PC-9 (cell line): ENCODE measurements around the gene NADK2. TPM values are rescaled to one million over a fixed set of nuclear protein-coding genes. Genes with fewer than 3 reads are reported as not detected.

Experiments
- BruUV-seq: library from RNA; stranded (reverse); fragments of 400-500 nt; replicated peaks from 2 replicates; lab custom pipeline; 2021; lab: Mats Ljungman, UMichigan
- CTCF ChIA-PET: fragments of 300-600 bp; sonication (Branson Sonifier 250); formaldehyde crosslinking; loops from one replicate; lab custom pipeline; 2022; ENCODE audit warnings: antibody characterized with exemption; lab: Charles Lee
- POLR2A ChIA-PET: fragments of 300-600 bp; sonication (Branson Sonifier 250); formaldehyde crosslinking; loops from one replicate; lab custom pipeline; 2022; ENCODE audit warnings: antibody characterized with exemption; ENCODE audit not compliant: unreplicated experiment; lab: Charles Lee
- DNase-seq, 2 experiments: peaks; one replicate each; pipeline versions ENCODE4 v3.0.0 to v3.0.0-alpha.2; 2015 to 2022; ENCODE audit warnings: mixed read lengths in 1 of 2
- H2AFZ ChIP-seq: fragments of 200-600 bp; sonication (generic); 2 replicates; pipeline ENCODE4 v1.8.1; 2017; ENCODE audit warnings: antibody characterized with exemption
- H3F3A ChIP-seq: fragments of 200-600 bp; sonication (generic); 2 replicates; pipeline ENCODE4 v1.8.1; 2017; ENCODE audit warnings: antibody characterized with exemption, mild to moderate bottlenecking, low read depth; ENCODE audit not compliant: insufficient read depth
- H3K27ac ChIP-seq: fragments of 200-600 bp; sonication (generic); 2 replicates; pipeline ENCODE4 v1.6.1; 2016; ENCODE audit warnings: mixed run types
- H3K27me3 ChIP-seq: fragments of 200-600 bp; sonication (generic); 2 replicates; pipeline ENCODE4 v1.6.1; 2016; ENCODE audit warnings: low read depth, mixed run types; ENCODE audit not compliant: insufficient read depth
- H3K36me3 ChIP-seq: fragments of 200-600 bp; sonication (generic); 2 replicates; pipeline ENCODE4 v1.6.1; 2016; ENCODE audit warnings: low read depth, mixed run types
- H3K4me1 ChIP-seq: fragments of 200-600 bp; sonication (generic); replicated peaks from 2 replicates; pipeline ENCODE4 v1.6.1; 2016; ENCODE audit warnings: mixed run types; ENCODE audit not compliant: insufficient read depth
- H3K4me2 ChIP-seq: fragments of 200-600 bp; sonication (generic); 2 replicates; pipeline ENCODE4 v1.6.1; 2017; ENCODE audit warnings: mixed run types
- H3K4me3 ChIP-seq: fragments of 200-600 bp; sonication (generic); 2 replicates; pipeline ENCODE4 v1.6.1; 2016; ENCODE audit warnings: mixed run types
- H3K79me2 ChIP-seq: fragments of 200-600 bp; sonication (generic); 2 replicates; pipeline ENCODE4 v1.6.1; 2017; ENCODE audit warnings: low read depth, mixed run types
- H3K9me2 ChIP-seq: fragments of 200-600 bp; sonication (generic); 2 replicates; pipeline ENCODE4 v1.8.1; 2017; ENCODE audit warnings: mild to moderate bottlenecking; ENCODE audit not compliant: insufficient read depth
- H3K9me3 ChIP-seq: fragments of 200-600 bp; sonication (generic); 2 replicates; pipeline ENCODE4 v1.8.1; 2016; ENCODE audit warnings: low read depth; ENCODE audit not compliant: insufficient read depth
- H4K20me1 ChIP-seq: fragments of 200-600 bp; sonication (generic); 2 replicates; pipeline ENCODE4 v1.8.1; 2017; ENCODE audit not compliant: insufficient read depth
- EZH2 ChIP-seq: fragments of 200-600 bp; sonication (generic); IDR thresholded peaks from 2 replicates; pipeline ENCODE4 v1.8.0; 2017; ENCODE audit warnings: antibody characterized with exemption, low read depth
- intact Hi-C: fragments of 100-400 bp; cut with micrococcal nuclease; formaldehyde crosslinking; loops from one replicate; pipeline ENCODE4 v1.10.0; 2022; ENCODE audit not compliant: unreplicated experiment
- total RNA-seq: library from RNA; stranded (reverse); gene quantifications from 2 replicates; pipeline ENCODE4 v1.2.3, GENCODE V29; 2021
- TF ChIP-seq, protein P1 (sequence below): fragments of 200-600 bp; sonication (generic); conservative IDR thresholded peaks from 2 replicates; pipeline ENCODE4 v1.6.1; 2017; ENCODE audit warnings: mixed run types, antibody characterized with exemption, mild to moderate bottlenecking, moderate library complexity

Gene NADK2
- total RNA-seq, 1 experiment from 2014 or later: 43.7 TPM

DNA sequence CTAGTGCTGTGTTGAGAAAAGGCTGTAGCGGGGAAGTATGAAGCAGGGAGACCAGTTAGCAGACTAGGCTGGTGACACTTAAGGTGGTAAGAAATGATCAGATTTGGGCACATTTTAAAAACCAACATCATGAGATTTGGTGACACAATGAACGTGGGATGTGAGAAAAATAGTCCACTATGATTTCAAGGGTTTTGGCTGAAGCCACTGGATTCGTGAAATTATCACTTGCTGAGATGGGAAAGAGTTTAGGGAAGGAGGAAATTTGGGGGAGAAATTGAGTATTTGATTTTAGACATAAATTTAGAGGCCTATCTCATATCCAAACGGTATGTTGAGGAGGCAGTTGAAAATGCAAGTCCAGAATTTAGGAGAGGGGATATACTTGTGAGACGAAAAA is 66.7 kb downstream of the NADK2 start:
- no peak for TF ChIP-seq EZH2
- TF ChIP-seq, protein P1, sequence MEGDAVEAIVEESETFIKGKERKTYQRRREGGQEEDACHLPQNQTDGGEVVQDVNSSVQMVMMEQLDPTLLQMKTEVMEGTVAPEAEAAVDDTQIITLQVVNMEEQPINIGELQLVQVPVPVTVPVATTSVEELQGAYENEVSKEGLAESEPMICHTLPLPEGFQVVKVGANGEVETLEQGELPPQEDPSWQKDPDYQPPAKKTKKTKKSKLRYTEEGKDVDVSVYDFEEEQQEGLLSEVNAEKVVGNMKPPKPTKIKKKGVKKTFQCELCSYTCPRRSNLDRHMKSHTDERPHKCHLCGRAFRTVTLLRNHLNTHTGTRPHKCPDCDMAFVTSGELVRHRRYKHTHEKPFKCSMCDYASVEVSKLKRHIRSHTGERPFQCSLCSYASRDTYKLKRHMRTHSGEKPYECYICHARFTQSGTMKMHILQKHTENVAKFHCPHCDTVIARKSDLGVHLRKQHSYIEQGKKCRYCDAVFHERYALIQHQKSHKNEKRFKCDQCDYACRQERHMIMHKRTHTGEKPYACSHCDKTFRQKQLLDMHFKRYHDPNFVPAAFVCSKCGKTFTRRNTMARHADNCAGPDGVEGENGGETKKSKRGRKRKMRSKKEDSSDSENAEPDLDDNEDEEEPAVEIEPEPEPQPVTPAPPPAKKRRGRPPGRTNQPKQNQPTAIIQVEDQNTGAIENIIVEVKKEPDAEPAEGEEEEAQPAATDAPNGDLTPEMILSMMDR: no peak
- ChIA-PET CTCF (no interaction called here), POLR2A (no interaction called here)
- intact Hi-C loops: loop anchor here (2.0 to 5.0 kb wide), 3 partner anchors 14 to 517 kb away; no protein-coding TSS in a partner anchor
- no peaks in the 10 kb centered on the region for H3K9me3 ChIP-seq
- H3K36me3 ChIP-seq: peaks cover 70% of the 10 kb centered on the region
- DNase-seq: no peak
- H3K9me2 ChIP-seq: no peaks in the 10 kb centered on the region
- no peaks in the 10 kb centered on the region for H3K4me1 ChIP-seq
- no peak overlapping the region for H3K4me2 ChIP-seq
- no peaks in the 10 kb centered on the region for H3K79me2 ChIP-seq
- H3F3A ChIP-seq: peaks cover 7% of the 10 kb centered on the region; the same call in 1 of the 2 replicates
- no peaks in the 10 kb centered on the region for H3K27me3 ChIP-seq
- no peak overlapping the region for H3K27ac ChIP-seq
- H2AFZ ChIP-seq: no peak overlapping the region
- BruUV-seq: no TSS peak
- no peak overlapping the region for H3K4me3 ChIP-seq
- H4K20me1 ChIP-seq: no peaks in the 10 kb centered on the region; the same call in 1 of the 2 replicates

DNA sequence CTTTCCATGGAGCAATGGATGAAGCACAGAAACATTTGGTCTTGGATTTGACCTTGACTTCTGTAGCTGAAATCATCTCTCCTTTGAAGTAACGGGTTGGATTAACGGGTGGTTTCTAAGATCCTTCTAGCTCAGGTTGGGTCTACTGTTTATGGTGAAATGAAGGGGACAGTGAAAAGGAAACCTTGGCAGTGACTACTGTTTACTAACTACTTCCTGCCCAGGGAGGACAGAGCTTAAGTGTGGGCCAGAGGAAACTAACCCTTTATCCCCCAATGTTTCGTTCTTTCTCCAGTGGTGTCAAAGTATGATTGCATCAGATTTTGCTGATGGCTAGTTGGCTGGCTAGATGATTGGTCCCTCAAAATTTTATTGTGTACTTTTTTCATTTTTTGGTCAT is 67.6 kb downstream of the NADK2 start:
- Histone ChIP-seq H3K4me3 (no peak overlapping the region), H3K27ac (no peak overlapping the region), H3K9me3 (no peaks in the 10 kb centered on the region), H4K20me1 (no peaks in the 10 kb centered on the region; the same call in 1 of the 2 replicates), H3F3A (peaks cover 7% of the 10 kb centered on the region; the same call in 1 of the 2 replicates), H3K4me2 (no peak overlapping the region), H3K4me1 (no peaks in the 10 kb centered on the region), H3K27me3 (no peaks in the 10 kb centered on the region), H3K9me2 (no peaks in the 10 kb centered on the region), H2AFZ (no peak overlapping the region), H3K36me3 (peaks cover 65% of the 10 kb centered on the region), H3K79me2 (no peaks in the 10 kb centered on the region)
- TF ChIP-seq EZH2: no peak
- TF ChIP-seq, protein P1: no peak
- CTCF ChIA-PET: no interaction called here
- POLR2A ChIA-PET: no interaction called here
- no TSS peak for BruUV-seq
- no peak for DNase-seq
- intact Hi-C loops: loop anchor here (2.0 kb wide), 1 partner anchor 13 kb away; no protein-coding TSS in a partner anchor

DNA sequence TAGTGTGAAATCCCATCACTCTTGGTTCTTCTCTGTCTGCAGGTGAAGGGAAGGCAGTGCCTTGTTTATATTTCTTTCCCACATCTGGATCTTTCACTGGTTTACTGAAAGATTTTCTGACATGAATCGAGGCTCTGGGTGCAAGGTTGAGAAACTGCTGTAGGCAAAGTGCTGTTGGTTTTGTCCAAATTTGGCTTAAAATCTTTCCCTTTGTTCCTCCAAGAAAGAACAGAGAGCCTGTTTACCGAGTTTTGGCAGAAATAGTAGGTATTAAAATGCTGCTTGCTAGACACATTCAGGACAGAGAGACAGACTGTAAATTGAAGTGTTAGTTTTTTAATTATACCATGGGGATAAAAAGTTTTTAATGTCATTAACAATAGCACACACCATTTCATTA is 68.3 kb downstream of the NADK2 start:
- Histone ChIP-seq H3K4me3 (no peak overlapping the region), H3K9me3 (no peaks in the 10 kb centered on the region), H3K27me3 (no peaks in the 10 kb centered on the region), H3K4me1 (no peaks in the 10 kb centered on the region), H3K79me2 (no peaks in the 10 kb centered on the region), H3K4me2 (no peak overlapping the region), H3K9me2 (no peaks in the 10 kb centered on the region), H4K20me1 (no peaks in the 10 kb centered on the region; the same call in 1 of the 2 replicates), H3K36me3 (peaks cover 62% of the 10 kb centered on the region), H2AFZ (no peak overlapping the region), H3F3A (peaks cover 7% of the 10 kb centered on the region; the same call in 1 of the 2 replicates), H3K27ac (no peak overlapping the region)
- intact Hi-C loops: no loop called here
- no peak for DNase-seq
- TF ChIP-seq, protein P1: no peak
- TF ChIP-seq EZH2: no peak
- no TSS peak for BruUV-seq
- CTCF ChIA-PET: no interaction called here
- POLR2A ChIA-PET: no interaction called here
